GM23248 (cell line): ENCODE data around the gene OR56A4.

Experiments
- EZH2 ChIP-seq: fragments of 200-600 bp; sonication (generic); IDR thresholded peaks from 2 replicates; pipeline ENCODE4 v1.6.1; 2018; ENCODE audit warnings: antibody characterized with exemption, mild to moderate bottlenecking; ENCODE audit not compliant: insufficient read depth, poor library complexity, severe bottlenecking
- EZH2phosphoT487 ChIP-seq: fragments of 200-600 bp; sonication (generic); IDR thresholded peaks from 2 replicates; pipeline ENCODE4 v1.6.1; 2018; ENCODE audit warnings: antibody characterized with exemption, moderate library complexity, mild to moderate bottlenecking, low read depth; ENCODE audit not compliant: insufficient read depth

DNA sequence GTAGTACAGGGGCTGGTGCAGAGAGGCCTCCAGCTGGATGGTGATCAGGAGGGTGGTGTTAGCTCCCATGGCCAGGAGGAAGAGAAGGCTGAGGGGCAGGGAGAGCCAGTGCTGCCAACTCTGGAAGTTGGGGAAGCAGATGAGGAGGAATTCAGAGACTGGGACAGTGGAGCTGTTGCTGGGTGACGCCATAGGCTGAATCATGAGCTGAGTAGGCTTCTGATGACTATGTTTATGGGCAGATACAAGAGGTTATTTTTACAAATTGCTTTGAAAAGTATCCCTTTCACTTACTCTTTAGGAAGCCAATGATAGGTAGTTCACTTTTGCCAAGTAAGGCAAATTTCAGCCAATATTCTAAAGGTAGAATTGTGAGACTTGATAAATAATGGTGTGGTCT lies 20.8 kb upstream of the OR56A4 start:
- TF ChIP-seq EZH2 (no peak), EZH2phosphoT487 (no peak)
